ENCODE measurements around the gene NIP7. TPM values are rescaled to one million over a fixed set of nuclear protein-coding genes. Genes with fewer than 3 reads are reported as not detected.

Gene NIP7
- total and polyA plus RNA-seq, 2 of the 4 experiments (the other 2 are of a cell fraction): 14.0 to 28.3 TPM

- intact Hi-C loops (cut with micrococcal nuclease): loop anchor here (1.0 kb wide), 1 partner anchor 161 kb away; no protein-coding TSS in a partner anchor
- H3K9me3 ChIP-seq (ENCODE audit: control insufficient read depth, insufficient read depth, low read length): no peaks in the 10 kb centered on the region
- H4K91ac ChIP-seq (ENCODE audit: insufficient read depth, low read depth, low read length): peak overlapping the region; percentile 66
- H3K18ac ChIP-seq (ENCODE audit: low read depth, low read length): no peak overlapping the region
- peak overlapping the region; percentile 61 to 79; a peak in 1 of 4 replicates for H4K8ac ChIP-seq (ENCODE audit: low read depth in 2 of 2, low read length in 2 of 2)
- peak overlapping the region; percentile 84 for H3K27ac ChIP-seq (ENCODE audit: insufficient read depth, low read length)
- peak overlapping the region; percentile 76 for H2BK5ac ChIP-seq (ENCODE audit: low read depth, low read length, poor library complexity, severe bottlenecking)
- peaks cover 4% of the 10 kb centered on the region for H3K4me1 ChIP-seq (ENCODE audit: control insufficient read depth, insufficient read depth, low read length)
- peak overlapping the region; percentile 96 for H2AFZ ChIP-seq (replicated peaks; ENCODE audit: low read length, poor library complexity)
- H2AK5ac ChIP-seq (ENCODE audit: low read depth, low read length): peak overlapping the region; percentile 68
- no peak overlapping the region for H2BK20ac ChIP-seq (ENCODE audit: low read depth, low read length)
- H3K56ac ChIP-seq (ENCODE audit: extremely low read depth, insufficient read depth, low read length): 0 out of 2 replicates have a peak overlapping the region, but pooled peaks have one; percentile 38
- peaks cover 23 to 53% of the 10 kb centered on the region in 2 experiments for H3K79me1 ChIP-seq (ENCODE audit: low read depth in 1 of 2, low read length in 2 of 2)
- BruUV-seq (replicated peaks): no TSS peak
- H3K14ac ChIP-seq (replicated peaks; ENCODE audit: low read depth, low read length): peak overlapping the region; percentile 83
- DNase-seq (no peak), ATAC-seq (ENCODE audit: low read depth) (peak; percentile 56)
- in situ Hi-C loops (cut with MboI; ENCODE audit: low sequenced_read_pairs): no loop called here
- 0 out of 2 replicates have a peak overlapping the region, but pooled peaks have one; percentile 5 for H4K5ac ChIP-seq (ENCODE audit: low read depth, low read length)
- peak overlapping the region; percentile 84 for H2AK9ac ChIP-seq (replicated peaks; ENCODE audit: low read depth, low read length, poor library complexity)
- H3K4me3 ChIP-seq (ENCODE audit: insufficient read depth, low read depth, low read length): peak overlapping the region; percentile 78
- peaks cover 37% of the 10 kb centered on the region for H4K20me1 ChIP-seq (ENCODE audit: insufficient read depth, low read length)
- no peaks in the 10 kb centered on the region for H3K27me3 ChIP-seq (ENCODE audit: control insufficient read depth, insufficient read depth, low read length)
- POLR2A ChIA-PET (ENCODE audit: unreplicated experiment): interaction anchor here (0.7 kb wide), 1 partner anchor 145 kb away, joined by 3 read pairs; no protein-coding TSS in a partner anchor
- H2BK15ac ChIP-seq (ENCODE audit: low read depth, low read length): no peak overlapping the region
- peak overlapping the region; percentile 98 for H3K4me2 ChIP-seq (ENCODE audit: low read depth, low read length)
- dilution Hi-C loops (cut with HindIII; ENCODE audit: low sequenced_read_pairs, unreplicated experiment): no loop called here
- TF ChIP-seq SMC3 (IDR thresholded peaks at IDR 0.05; ENCODE audit: low read depth, low read length) (no peak), RAD21 (IDR thresholded peaks at IDR 0.05; ENCODE audit: low read length) (no peak), CEBPB (IDR thresholded peaks at IDR 0.05; ENCODE audit: low read depth, low read length) (no peak), MXI1 (IDR thresholded peaks at IDR 0.05; ENCODE audit: borderline replicate concordance, low read depth, low read length) (peak; percentile 48; the same call in 1 of the 2 replicates), BHLHE40 (IDR thresholded peaks at IDR 0.05; ENCODE audit: low read depth, low read length) (no peak), MAZ (IDR thresholded peaks at IDR 0.05; ENCODE audit: borderline replicate concordance, low read depth, low read length) (no peak), USF2 (IDR thresholded peaks at IDR 0.05; ENCODE audit: low read depth, low read length) (no peak), MAFK (IDR thresholded peaks at IDR 0.05; ENCODE audit: low read depth, low read length) (no peak), CTCF (conservative IDR thresholded peaks at IDR 0.05; ENCODE audit: low read depth, low read length) (0 out of 2 replicates have a peak, but pooled peaks have one; percentile 3), FOS (IDR thresholded peaks at IDR 0.05; ENCODE audit: low read depth, low read length) (no peak), POLR2A (IDR thresholded peaks at IDR 0.05; ENCODE audit: low read depth, low read length) (0 out of 2 replicates have a peak, but pooled peaks have one; percentile 10), CHD1 (IDR thresholded peaks at IDR 0.05; ENCODE audit: low read depth, low read length) (no peak)
- H3K4ac ChIP-seq (ENCODE audit: low read depth, low read length): peak overlapping the region; percentile 80
- H3K9ac ChIP-seq (ENCODE audit: low read depth, low read length): peak overlapping the region; percentile 72
- CTCF ChIA-PET: interaction anchor here (0.7 kb wide), 1 partner anchor 36 kb away, joined by 5 read pairs; no protein-coding TSS in a partner anchor
- WGBS, 2 experiments (ENCODE audit: extremely low coverage in 2 of 2, insufficient read length in 1 of 2): 2% methylated on average over 31 of the region's 59 CpGs; no CpG with 5 or more reads in 1 of the 2 experiments
- no peak overlapping the region for H2BK120ac ChIP-seq (ENCODE audit: low read depth, low read length)
- peaks cover 6% of the 10 kb centered on the region; the same call in 1 of the 2 replicates for H3K9me1 ChIP-seq (ENCODE audit: insufficient read depth, low read length)
- peaks cover 24% of the 10 kb centered on the region for H3K36me3 ChIP-seq (ENCODE audit: control insufficient read depth, insufficient read depth, low read length)
- peak overlapping the region; percentile 97 for H3K23ac ChIP-seq (ENCODE audit: low read depth, low read length)
These were observed 27.8 kb upstream of the NIP7 start for GRCh38 chr16:69311533-69312387.

Data from IMR-90 (cell line).